ENCODE data around the gene SLC66A3.

GRCh38 chr2:11142330-11142729 lies 12.9 kb upstream of the SLC66A3 start:
- TF ChIP-seq POLR2A (IDR thresholded peaks at IDR 0.05; ENCODE audit: low read depth, low read length) (no peak), POLR2AphosphoS5 (IDR thresholded peaks at IDR 0.05; ENCODE audit: low read depth, low read length) (no peak), TAF1 (IDR thresholded peaks at IDR 0.05; ENCODE audit: borderline replicate concordance, low read depth, low read length) (no peak)
